Panc1 (cell line): ENCODE measurements around the gene NFIC. TPM values are rescaled to one million over a fixed set of nuclear protein-coding genes. Genes with fewer than 3 reads are reported as not detected.

Experiments used
- ATAC-seq: fragments of 200-7000 bp; cut with Tn5 transposase; 2 replicates; pipeline ENCODE4 v1.9.1; 2020; ENCODE audit warnings: mild to moderate bottlenecking, moderate library complexity
- BruUV-seq: library from RNA; stranded (reverse); fragments of 400-500 nt; replicated peaks from 2 replicates; lab custom pipeline; 2021; lab: Mats Ljungman, UMichigan
- CTCF ChIA-PET: fragments of 300-600 bp; sonication (Branson Sonifier 250); formaldehyde crosslinking; loops from one replicate; lab custom pipeline; 2022; ENCODE audit warnings: antibody characterized with exemption; lab: Charles Lee
- POLR2A ChIA-PET: fragments of 300-600 bp; sonication (Branson Sonifier 250); formaldehyde crosslinking; loops from one replicate; lab custom pipeline; 2022; ENCODE audit warnings: antibody characterized with exemption; lab: Charles Lee
- DNase-seq: peaks from one replicate; pipeline ENCODE4 v3.0.0-alpha.2; 2010; ENCODE audit warnings: low read depth, low spot score
- H3K27ac ChIP-seq: 2 replicates; pipeline ENCODE4 v1.5.1; 2011; ENCODE audit warnings: mild to moderate bottlenecking, low read length, inconsistent platforms
- H3K27me3 ChIP-seq: fragments of 200-500 bp; sonication (Bioruptor generic); 2 replicates; pipeline ENCODE4 v1.6.0; 2014; ENCODE audit warnings: low read length, inconsistent platforms; ENCODE audit not compliant: control insufficient read depth, insufficient read depth
- H3K36me3 ChIP-seq: fragments of 200-500 bp; sonication (Bioruptor generic); 2 replicates; pipeline ENCODE4 v1.5.1; 2014; ENCODE audit warnings: inconsistent platforms, mild to moderate bottlenecking, low read length, moderate library complexity; ENCODE audit not compliant: control insufficient read depth, insufficient read depth
- H3K4me1 ChIP-seq: 2 replicates; pipeline ENCODE4 v1.5.1; 2011; ENCODE audit warnings: inconsistent platforms, mild to moderate bottlenecking, low read length, moderate library complexity; ENCODE audit not compliant: control insufficient read depth, insufficient read depth
- H3K4me3 ChIP-seq, 2 experiments: 2 replicates each; pipeline ENCODE4 v1.5.1; 2011 to 2012; ENCODE audit warnings: low read depth in 2 of 2, low read length in 2 of 2, mild to moderate bottlenecking in 2 of 2, inconsistent platforms in 1 of 2, moderate library complexity in 1 of 2
- H3K9me3 ChIP-seq: fragments of 200-500 bp; sonication (Bioruptor generic); 2 replicates; pipeline ENCODE4 v1.5.1; 2014; ENCODE audit warnings: low read depth, mild to moderate bottlenecking, inconsistent platforms, low read length, moderate library complexity; ENCODE audit not compliant: control insufficient read depth, insufficient read depth
- POLR2AphosphoS5 ChIP-seq: IDR thresholded peaks from 2 replicates; pipeline ENCODE4 v1.6.1; 2012; ENCODE audit warnings: mild to moderate bottlenecking, low read depth, low read length, moderate library complexity
- SIN3A ChIP-seq: IDR thresholded peaks from 2 replicates; pipeline ENCODE4 v1.6.1; 2012; ENCODE audit warnings: low read depth, mild to moderate bottlenecking, low read length, moderate library complexity, borderline replicate concordance; ENCODE audit not compliant: insufficient read depth
- TCF7L2 ChIP-seq: IDR thresholded peaks from 2 replicates; pipeline ENCODE4 v1.6.1; 2011; ENCODE audit warnings: mild to moderate bottlenecking, low read depth, low read length, inconsistent platforms
- in situ Hi-C: cut with HindIII; loops from 2 replicates; pipeline ENCODE4 v1.10.0; 2016; ENCODE audit warnings: low sequenced_read_pairs, low pct_unique_long_range_greater_than_20kb
- intact Hi-C: fragments of 100-400 bp; cut with micrococcal nuclease; formaldehyde crosslinking; loops from one replicate; pipeline ENCODE4 v1.10.0; 2022; ENCODE audit not compliant: unreplicated experiment
- total RNA-seq: library from RNA; stranded (reverse); gene quantifications from one replicate; pipeline ENCODE4 v1.2.1, GENCODE V29; 2021; ENCODE audit not compliant: unreplicated experiment
- TF ChIP-seq, protein P1 (sequence below), 2 experiments: IDR thresholded peaks; 2 replicates each; pipeline ENCODE4 v1.6.1; 2011 to 2012; ENCODE audit warnings: low read depth in 2 of 2, control low read depth in 1 of 2, low read length in 1 of 2, mild to moderate bottlenecking in 1 of 2, moderate library complexity in 1 of 2; ENCODE audit not compliant: insufficient read depth in 1 of 2
- TF ChIP-seq, protein P2 (sequence below): fragments of 450-650 bp; IDR thresholded peaks from 2 replicates; pipeline ENCODE4 v1.5.1; 2017; ENCODE audit warnings: mild to moderate bottlenecking

The NFIC gene
- total RNA-seq, 1 experiment from 2014 or later: 120 TPM

DNA sequence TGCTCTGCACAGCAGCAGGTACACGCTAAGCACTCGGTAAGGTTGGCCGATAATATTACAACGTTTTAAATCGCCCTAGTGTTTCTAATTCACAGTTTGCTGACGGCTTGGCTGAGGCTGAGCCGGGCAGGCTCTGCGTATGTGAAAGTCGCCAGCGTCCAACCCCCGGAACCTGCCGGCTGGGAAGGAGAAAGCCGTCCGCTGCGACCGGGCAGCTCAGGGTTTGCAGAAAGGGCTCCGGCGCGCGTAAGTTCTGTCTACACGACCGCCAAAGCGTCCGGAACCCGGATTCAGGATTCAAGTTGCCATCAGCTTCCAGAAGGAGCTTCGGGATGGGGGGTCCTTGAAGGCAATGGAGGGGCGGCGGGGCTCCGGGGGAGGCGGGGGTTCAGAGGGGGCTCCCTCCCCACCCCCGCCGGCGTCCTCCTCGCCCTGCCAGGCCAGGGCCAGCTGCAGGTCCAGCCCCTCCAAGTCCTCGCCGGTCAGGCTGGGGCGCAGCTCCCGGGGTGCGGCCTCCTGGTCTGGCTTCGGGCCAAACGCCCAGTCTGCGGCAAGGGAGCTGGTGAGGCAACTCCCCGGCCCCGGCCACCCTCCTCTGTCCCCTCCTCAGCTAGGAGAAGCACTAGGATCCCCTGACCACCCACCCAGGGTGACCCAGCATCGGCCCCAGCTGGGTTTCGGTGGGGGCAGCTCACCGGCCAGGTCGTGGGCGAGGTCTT lies 116.3 kb downstream of the NFIC start:
- BruUV-seq: no TSS peak
- H3K4me1 ChIP-seq: no peaks in the 10 kb centered on the region
- in situ Hi-C loops (no loop called here), intact Hi-C loops (no loop called here)
- ChIA-PET POLR2A (no interaction called here), CTCF (interaction anchor here (0.5 kb wide), 1 partner anchor 530 kb away, joined by 4 read pairs; no protein-coding TSS in a partner anchor)
- no peak overlapping the region for H3K27ac ChIP-seq
- TF ChIP-seq, protein P1, sequence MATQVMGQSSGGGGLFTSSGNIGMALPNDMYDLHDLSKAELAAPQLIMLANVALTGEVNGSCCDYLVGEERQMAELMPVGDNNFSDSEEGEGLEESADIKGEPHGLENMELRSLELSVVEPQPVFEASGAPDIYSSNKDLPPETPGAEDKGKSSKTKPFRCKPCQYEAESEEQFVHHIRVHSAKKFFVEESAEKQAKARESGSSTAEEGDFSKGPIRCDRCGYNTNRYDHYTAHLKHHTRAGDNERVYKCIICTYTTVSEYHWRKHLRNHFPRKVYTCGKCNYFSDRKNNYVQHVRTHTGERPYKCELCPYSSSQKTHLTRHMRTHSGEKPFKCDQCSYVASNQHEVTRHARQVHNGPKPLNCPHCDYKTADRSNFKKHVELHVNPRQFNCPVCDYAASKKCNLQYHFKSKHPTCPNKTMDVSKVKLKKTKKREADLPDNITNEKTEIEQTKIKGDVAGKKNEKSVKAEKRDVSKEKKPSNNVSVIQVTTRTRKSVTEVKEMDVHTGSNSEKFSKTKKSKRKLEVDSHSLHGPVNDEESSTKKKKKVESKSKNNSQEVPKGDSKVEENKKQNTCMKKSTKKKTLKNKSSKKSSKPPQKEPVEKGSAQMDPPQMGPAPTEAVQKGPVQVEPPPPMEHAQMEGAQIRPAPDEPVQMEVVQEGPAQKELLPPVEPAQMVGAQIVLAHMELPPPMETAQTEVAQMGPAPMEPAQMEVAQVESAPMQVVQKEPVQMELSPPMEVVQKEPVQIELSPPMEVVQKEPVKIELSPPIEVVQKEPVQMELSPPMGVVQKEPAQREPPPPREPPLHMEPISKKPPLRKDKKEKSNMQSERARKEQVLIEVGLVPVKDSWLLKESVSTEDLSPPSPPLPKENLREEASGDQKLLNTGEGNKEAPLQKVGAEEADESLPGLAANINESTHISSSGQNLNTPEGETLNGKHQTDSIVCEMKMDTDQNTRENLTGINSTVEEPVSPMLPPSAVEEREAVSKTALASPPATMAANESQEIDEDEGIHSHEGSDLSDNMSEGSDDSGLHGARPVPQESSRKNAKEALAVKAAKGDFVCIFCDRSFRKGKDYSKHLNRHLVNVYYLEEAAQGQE (IDR thresholded peaks at IDR 0.05; ENCODE audit: insufficient read depth in 1 of 2, low read depth in 2 of 2, low read length in 1 of 2): no peak
- TF ChIP-seq SIN3A: no peak
- TF ChIP-seq POLR2AphosphoS5: no peak
- TF ChIP-seq, protein P2, sequence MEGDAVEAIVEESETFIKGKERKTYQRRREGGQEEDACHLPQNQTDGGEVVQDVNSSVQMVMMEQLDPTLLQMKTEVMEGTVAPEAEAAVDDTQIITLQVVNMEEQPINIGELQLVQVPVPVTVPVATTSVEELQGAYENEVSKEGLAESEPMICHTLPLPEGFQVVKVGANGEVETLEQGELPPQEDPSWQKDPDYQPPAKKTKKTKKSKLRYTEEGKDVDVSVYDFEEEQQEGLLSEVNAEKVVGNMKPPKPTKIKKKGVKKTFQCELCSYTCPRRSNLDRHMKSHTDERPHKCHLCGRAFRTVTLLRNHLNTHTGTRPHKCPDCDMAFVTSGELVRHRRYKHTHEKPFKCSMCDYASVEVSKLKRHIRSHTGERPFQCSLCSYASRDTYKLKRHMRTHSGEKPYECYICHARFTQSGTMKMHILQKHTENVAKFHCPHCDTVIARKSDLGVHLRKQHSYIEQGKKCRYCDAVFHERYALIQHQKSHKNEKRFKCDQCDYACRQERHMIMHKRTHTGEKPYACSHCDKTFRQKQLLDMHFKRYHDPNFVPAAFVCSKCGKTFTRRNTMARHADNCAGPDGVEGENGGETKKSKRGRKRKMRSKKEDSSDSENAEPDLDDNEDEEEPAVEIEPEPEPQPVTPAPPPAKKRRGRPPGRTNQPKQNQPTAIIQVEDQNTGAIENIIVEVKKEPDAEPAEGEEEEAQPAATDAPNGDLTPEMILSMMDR: no peak
- TF ChIP-seq TCF7L2: no peak
- no peak for ATAC-seq
- no peak for DNase-seq
- H3K9me3 ChIP-seq: no peaks in the 10 kb centered on the region
- H3K4me3 ChIP-seq: no peak overlapping the region
- H3K36me3 ChIP-seq: no peaks in the 10 kb centered on the region
- H3K27me3 ChIP-seq: no peaks in the 10 kb centered on the region

DNA sequence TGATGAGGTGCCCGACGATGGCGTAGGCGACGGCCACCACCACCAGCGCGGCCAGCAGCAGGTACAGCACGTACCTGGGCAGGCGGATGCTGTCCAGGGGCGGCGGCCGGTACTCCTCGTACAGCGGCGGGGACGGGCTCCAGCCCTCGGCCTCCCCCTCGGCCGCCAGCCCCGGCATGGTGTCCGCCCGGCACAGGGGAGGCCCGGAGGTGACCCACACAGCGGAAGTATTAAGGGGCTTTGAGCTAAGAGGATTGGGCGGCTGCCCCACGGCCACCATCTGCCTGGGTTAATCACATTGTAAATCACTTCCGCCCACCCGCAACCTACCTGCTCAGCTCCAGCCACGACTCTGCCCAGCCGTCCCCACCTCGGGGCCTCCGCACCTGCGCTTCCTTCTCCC lies 116.8 kb downstream of the NFIC start, which contains the start of gene SMIM44:
Gene SMIM44, minus strand, starts transcription at position 216 of the 403 bp plus-strand sequence. Its CDS starts 38 bp downstream, at position 178.
- in situ Hi-C loops (no loop called here), intact Hi-C loops (no loop called here)
- H3K9me3 ChIP-seq: no peaks in the 10 kb centered on the region
- H3K4me3 ChIP-seq: no peak within 1 kb of the TSS
- TF ChIP-seq, protein P1 (IDR thresholded peaks at IDR 0.05; ENCODE audit: insufficient read depth in 1 of 2, low read depth in 2 of 2, low read length in 1 of 2): no peak
- TF ChIP-seq, protein P2: no peak
- TF ChIP-seq POLR2AphosphoS5 (no peak), SIN3A (no peak), TCF7L2 (no peak)
- no peak for DNase-seq
- H3K27ac ChIP-seq: no peak within 1 kb of the TSS
- CTCF ChIA-PET: no interaction called here
- H3K27me3 ChIP-seq: no peaks in the 10 kb centered on the region
- POLR2A ChIA-PET: no interaction called here
- no TSS peak for BruUV-seq
- no peaks in the 10 kb centered on the region for H3K4me1 ChIP-seq
- H3K36me3 ChIP-seq: no peaks in the 10 kb centered on the region
- no peak for ATAC-seq
